Endodermal cell (in vitro differentiated cells): ENCODE data around the gene DBP. TPM values are rescaled to one million over a fixed set of nuclear protein-coding genes. Genes with fewer than 3 reads are reported as not detected.
"Not testable (repeated sequence)": the region's sequence is repeated elsewhere in the genome, so short reads cannot be mapped to it uniquely, and the experiment has no call there.

ENCODE experiments used
- DNase-seq: peaks from one replicate; pipeline ENCODE4 v3.0.0-alpha.2; 2017
- H3K27ac ChIP-seq: 2 replicates; pipeline ENCODE4 v1.5.1; 2013; ENCODE audit warnings: mild to moderate bottlenecking, low read depth, low read length, moderate library complexity
- H3K27me3 ChIP-seq: 2 replicates; pipeline ENCODE4 v1.6.1; 2013; ENCODE audit warnings: mild to moderate bottlenecking, low read length, moderate library complexity; ENCODE audit not compliant: insufficient read depth, control insufficient read depth, poor library complexity, severe bottlenecking
- H3K36me3 ChIP-seq: 2 replicates; pipeline ENCODE4 v1.7.0; 2013; ENCODE audit warnings: mild to moderate bottlenecking, low read length, moderate library complexity; ENCODE audit not compliant: control insufficient read depth, insufficient read depth
- H3K4me1 ChIP-seq: one replicate; pipeline ENCODE4 v1.7.0; 2013; ENCODE audit warnings: low read length; ENCODE audit not compliant: control insufficient read depth, insufficient read depth
- H3K4me3 ChIP-seq: 2 replicates; pipeline ENCODE4 v1.5.1; 2013; ENCODE audit warnings: mild to moderate bottlenecking, low read length, moderate library complexity
- H3K9ac ChIP-seq: 2 replicates; pipeline ENCODE4 v1.6.1; 2013; ENCODE audit warnings: mild to moderate bottlenecking, low read length, moderate library complexity; ENCODE audit not compliant: poor library complexity, severe bottlenecking; ENCODE audit errors: extremely low read depth
- H3K9me3 ChIP-seq: 2 replicates; pipeline ENCODE4 v1.6.1; 2013; ENCODE audit warnings: mild to moderate bottlenecking, low read length, moderate library complexity; ENCODE audit not compliant: control insufficient read depth
- H3K27ac Mint-ChIP-seq: 2 replicates; pipeline ENCODE4 v1.8.0; 2020; ENCODE audit warnings: mixed read lengths
- H3K27me3 Mint-ChIP-seq: 2 replicates; pipeline ENCODE4 v1.8.0; 2021; ENCODE audit warnings: mild to moderate bottlenecking, mixed read lengths; ENCODE audit not compliant: insufficient read depth
- H3K36me3 Mint-ChIP-seq: 2 replicates; pipeline ENCODE4 v1.8.0; 2020; ENCODE audit warnings: low read depth, mixed read lengths
- H3K4me1 Mint-ChIP-seq: 2 replicates; pipeline ENCODE4 v1.8.0; 2020; ENCODE audit warnings: mixed read lengths
- H3K4me3 Mint-ChIP-seq: 2 replicates; pipeline ENCODE4 v1.8.0; 2020; ENCODE audit warnings: mild to moderate bottlenecking, moderate library complexity, mixed read lengths
- H3K9me3 Mint-ChIP-seq: 2 replicates; pipeline ENCODE4 v1.8.0; 2020; ENCODE audit warnings: mild to moderate bottlenecking, mixed read lengths
- WGBS, 2 experiments: methylation state at CpG; one replicate each; pipeline versions ENCODE4 v1.1.5 to v1.1.7; 2013; ENCODE audit warnings: missing lambda C conversion rate in 2 of 2, mixed read lengths in 1 of 2; ENCODE audit not compliant: insufficient coverage in 1 of 2, insufficient read length in 1 of 2; 5-methylcytosine and 5-hydroxymethylcytosine counted together
- long read RNA-seq, 4 experiments: library from polyadenylated mRNA in 2 of 4; library from RNA in 1 of 4; library from capped mRNA in 1 of 4; stranded (forward) in 3 of 4; unstranded in 1 of 4; transcript quantifications; one replicate each; pipeline ENCODE4 v2.0.0, GENCODE V29; 2020 to 2021; ENCODE audit warnings: inconsistent platforms in 1 of 4
- polyA plus RNA-seq, 2 experiments: library from polyadenylated mRNA; stranded (reverse); fragments of 50-300 nt; gene quantifications; one replicate each; pipeline ENCODE4 v1.2.3, GENCODE V29; 2013
- total RNA-seq, 2 donors: library from RNA; stranded (reverse); fragmentation: NEBNext Ultra II Directional in 1 of 2; extraction: Animal tissue kit (Norgen Biotek cat#: 25700) in 1 of 2; gene quantifications; 2 replicates in 1 of 2; 3 replicates in 1 of 2; pipeline ENCODE4 v1.2.1, GENCODE V29; 2021
- TF ChIP-seq, protein P1 (sequence below): fragments of 200-600 bp; sonication (generic); conservative IDR thresholded peaks from 2 replicates; pipeline ENCODE4 v1.5.0; 2021; ENCODE audit warnings: antibody characterized with exemption, mild to moderate bottlenecking

The DBP gene, protein sequence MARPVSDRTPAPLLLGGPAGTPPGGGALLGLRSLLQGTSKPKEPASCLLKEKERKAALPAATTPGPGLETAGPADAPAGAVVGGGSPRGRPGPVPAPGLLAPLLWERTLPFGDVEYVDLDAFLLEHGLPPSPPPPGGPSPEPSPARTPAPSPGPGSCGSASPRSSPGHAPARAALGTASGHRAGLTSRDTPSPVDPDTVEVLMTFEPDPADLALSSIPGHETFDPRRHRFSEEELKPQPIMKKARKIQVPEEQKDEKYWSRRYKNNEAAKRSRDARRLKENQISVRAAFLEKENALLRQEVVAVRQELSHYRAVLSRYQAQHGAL
- total RNA-seq = 10 to 100 TPM in 1 of 2 donors, 1 to 10 TPM in 1; 5.3 to 13.1 TPM
- 9.7 TPM for polyA plus RNA-seq (2013, experiment 1 of 2)
- 8.4 TPM for polyA plus RNA-seq (2013, experiment 2 of 2)
- long read RNA-seq, experiment 1, partial matches to known transcripts = 2 of 3 reads
- long read RNA-seq, experiment 1, other reads (novel, unspliced or antisense) = 0 of 3 reads
- long read RNA-seq, experiment 2, transcript DBP-201 (4 exons, 2,229 nt) = major isoform, 16 of 19 reads
- long read RNA-seq, experiment 2, partial matches to known transcripts = 0 of 19 reads
- long read RNA-seq, experiment 2, other reads (novel, unspliced or antisense) = 1 of 19 reads
- long read RNA-seq, experiment 3, partial matches to known transcripts = 0 of 2 reads
- long read RNA-seq, experiment 3, other reads (novel, unspliced or antisense) = 0 of 2 reads
- long read RNA-seq, experiment 4, partial matches to known transcripts = 0 of 4 reads
- long read RNA-seq, experiment 4, other reads (novel, unspliced or antisense) = 0 of 4 reads

DNA sequence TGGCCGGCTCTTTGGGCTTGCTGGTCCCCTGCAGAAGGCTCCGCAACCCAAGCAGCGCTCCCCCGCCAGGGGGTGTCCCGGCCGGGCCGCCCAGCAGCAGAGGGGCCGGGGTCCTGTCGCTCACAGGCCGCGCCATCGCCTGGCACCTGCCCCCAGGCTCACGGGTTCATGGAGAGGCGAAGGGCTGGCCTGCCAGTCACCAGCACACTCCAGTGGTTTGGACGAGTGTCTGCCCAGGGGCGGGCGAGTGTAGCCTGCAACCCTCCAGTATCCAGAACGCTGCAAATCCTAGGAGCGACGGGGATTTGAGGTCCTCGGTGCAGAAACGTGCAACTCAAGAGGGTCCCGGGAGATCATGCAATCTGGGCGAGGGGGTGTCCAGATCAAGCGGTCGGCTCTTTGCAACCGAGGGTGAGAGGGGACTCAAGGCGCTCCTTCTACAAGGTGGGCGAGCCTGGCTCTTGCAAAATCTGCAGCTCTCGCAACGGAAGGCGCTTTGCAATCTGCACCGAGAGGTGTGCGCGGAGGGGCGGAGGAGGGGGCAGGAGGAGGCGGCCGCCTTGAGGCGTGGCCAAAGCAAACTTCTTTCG lies at the start of gene DBP:
TSS of gene DBP (minus strand) at position 521 of the 590 bp plus-strand sequence. CDS start at position 136, 385 bp downstream.
- Histone ChIP-seq H3K36me3 (no peaks in the 10 kb centered on the region), H3K4me3 (peak within 1 kb of the TSS; percentile 80), H3K4me1 (peaks cover 12% of the 10 kb centered on the region), H3K27me3 (peaks cover 11% of the 10 kb centered on the region), H3K27ac (peak within 1 kb of the TSS; percentile 95), H3K9ac (peak within 1 kb of the TSS; percentile 20), H3K9me3 (no peaks in the 10 kb centered on the region)
- H3K27me3 Mint-ChIP-seq = peaks cover 49% of the 10 kb centered on the region
- H3K4me1 Mint-ChIP-seq = peaks cover 21% of the 10 kb centered on the region
- H3K9me3 Mint-ChIP-seq = peaks cover 2% of the 10 kb centered on the region
- TF ChIP-seq, protein P1, sequence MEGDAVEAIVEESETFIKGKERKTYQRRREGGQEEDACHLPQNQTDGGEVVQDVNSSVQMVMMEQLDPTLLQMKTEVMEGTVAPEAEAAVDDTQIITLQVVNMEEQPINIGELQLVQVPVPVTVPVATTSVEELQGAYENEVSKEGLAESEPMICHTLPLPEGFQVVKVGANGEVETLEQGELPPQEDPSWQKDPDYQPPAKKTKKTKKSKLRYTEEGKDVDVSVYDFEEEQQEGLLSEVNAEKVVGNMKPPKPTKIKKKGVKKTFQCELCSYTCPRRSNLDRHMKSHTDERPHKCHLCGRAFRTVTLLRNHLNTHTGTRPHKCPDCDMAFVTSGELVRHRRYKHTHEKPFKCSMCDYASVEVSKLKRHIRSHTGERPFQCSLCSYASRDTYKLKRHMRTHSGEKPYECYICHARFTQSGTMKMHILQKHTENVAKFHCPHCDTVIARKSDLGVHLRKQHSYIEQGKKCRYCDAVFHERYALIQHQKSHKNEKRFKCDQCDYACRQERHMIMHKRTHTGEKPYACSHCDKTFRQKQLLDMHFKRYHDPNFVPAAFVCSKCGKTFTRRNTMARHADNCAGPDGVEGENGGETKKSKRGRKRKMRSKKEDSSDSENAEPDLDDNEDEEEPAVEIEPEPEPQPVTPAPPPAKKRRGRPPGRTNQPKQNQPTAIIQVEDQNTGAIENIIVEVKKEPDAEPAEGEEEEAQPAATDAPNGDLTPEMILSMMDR = peak; percentile 43
- H3K36me3 Mint-ChIP-seq = peaks cover 21% of the 10 kb centered on the region
- DNase-seq = peak; percentile 83
- 0 to 1% methylated on average over 25 to 39 of the region's 40 CpGs for WGBS, 2 experiments
- H3K4me3 Mint-ChIP-seq = peak within 1 kb of the TSS; percentile 61
- H3K27ac Mint-ChIP-seq = peak within 1 kb of the TSS; percentile 92

DNA sequence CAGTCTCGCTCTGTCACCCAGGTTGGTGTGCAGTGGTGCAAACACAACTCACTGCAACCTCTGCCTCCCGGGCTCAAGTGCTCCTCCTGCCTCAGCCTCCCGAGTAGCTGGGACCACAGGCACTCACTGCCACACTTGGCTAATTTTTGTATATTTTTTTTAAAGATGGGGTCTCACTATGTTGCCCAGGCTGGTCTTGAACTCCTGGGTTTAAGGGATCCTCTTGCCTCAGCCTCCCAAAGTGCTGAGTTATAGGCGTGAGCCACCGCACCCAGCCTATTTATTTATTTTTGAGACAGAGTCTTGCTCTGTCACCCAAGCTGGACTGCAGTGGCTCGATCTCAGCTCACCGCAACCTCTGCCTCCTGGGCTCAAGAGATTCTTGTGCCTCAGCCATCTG lies 49.5 kb upstream of the DBP start:
- not testable (repeated sequence) for H3K9me3 Mint-ChIP-seq

DNA sequence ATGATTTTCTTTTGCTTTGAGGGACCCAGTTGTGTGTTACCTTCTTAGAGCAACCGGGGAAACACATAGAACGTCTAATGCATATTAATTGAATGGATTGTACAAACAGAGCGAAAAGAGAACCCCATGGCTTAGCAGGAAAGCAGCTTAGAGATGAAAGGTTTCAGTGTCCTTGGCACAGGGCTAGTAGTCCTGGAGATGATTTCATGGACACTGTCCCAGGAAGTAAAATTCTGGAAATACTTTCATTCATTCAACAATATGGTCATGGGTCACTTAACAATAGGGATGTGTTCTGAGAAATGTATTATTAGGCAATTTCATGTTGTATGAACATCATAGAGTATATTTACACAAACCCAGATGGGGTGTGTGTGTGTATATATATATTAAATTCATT lies 48.9 kb upstream of the DBP start:
- H3K27ac Mint-ChIP-seq = no peak overlapping the region
- Histone ChIP-seq H3K27me3 (no peaks in the 10 kb centered on the region), H3K36me3 (no peaks in the 10 kb centered on the region), H3K27ac (no peak overlapping the region), H3K4me1 (no peaks in the 10 kb centered on the region), H3K9me3 (no peaks in the 10 kb centered on the region), H3K4me3 (no peak overlapping the region), H3K9ac (no peak overlapping the region)
- peaks cover 2% of the 10 kb centered on the region for H3K27me3 Mint-ChIP-seq
- no peaks in the 10 kb centered on the region for H3K36me3 Mint-ChIP-seq
- TF ChIP-seq, protein P1 = no peak
- H3K4me3 Mint-ChIP-seq = no peak overlapping the region
- no peak for DNase-seq
- H3K9me3 Mint-ChIP-seq = no peaks in the 10 kb centered on the region
- H3K4me1 Mint-ChIP-seq = no peaks in the 10 kb centered on the region
- WGBS, 2 experiments = 80 to 84% methylated on average over 3 of the region's 3 CpGs

More for the DNA sequence above, 49.5 kb upstream of the DBP start:
- H3K36me3 Mint-ChIP-seq, H3K9ac ChIP-seq, H3K9me3 ChIP-seq, H3K27ac ChIP-seq, H3K4me1 Mint-ChIP-seq, H3K27ac Mint-ChIP-seq, H3K4me1 ChIP-seq, H3K27me3 ChIP-seq, H3K27me3 Mint-ChIP-seq, DNase-seq, H3K36me3 ChIP-seq, H3K4me3 ChIP-seq, H3K4me3 Mint-ChIP-seq: not testable (repeated sequence)
- 90% methylated on average over 6 to 7 of the region's 7 CpGs for WGBS, 2 experiments
